HCT116 (cell line): ENCODE data around the gene UXS1. TPM values are rescaled to one million over a fixed set of nuclear protein-coding genes. Genes with fewer than 3 reads are reported as not detected.

Source experiments
- ATAC-seq: fragments of 200-7000 bp; cut with Tn5 transposase; 2 replicates; pipeline ENCODE4 v1.9.1; 2020; ENCODE audit warnings: mild to moderate bottlenecking, moderate library complexity
- BruUV-seq: library from RNA; stranded (reverse); fragments of 400-500 nt; replicated peaks from 2 replicates; lab custom pipeline; 2021; lab: Mats Ljungman, UMichigan
- CTCF ChIA-PET: fragments of 300-600 bp; sonication (Branson Sonifier 250); formaldehyde crosslinking; loops from one replicate; lab custom pipeline; 2021; ENCODE audit warnings: antibody characterized with exemption; lab: Charles Lee
- POLR2A ChIA-PET: fragments of 300-600, 350-600 bp; sonication (Branson Sonifier 250); formaldehyde crosslinking; loops from one replicate; lab custom pipeline; 2021; ENCODE audit warnings: antibody characterized with exemption; lab: Charles Lee
- RAD21 ChIA-PET, 2 experiments: fragments of 300-600 bp; sonication (Branson Sonifier 250); formaldehyde crosslinking; loops; one replicate each; lab custom pipeline; 2023; ENCODE audit warnings: low total read pairs in 2 of 2; ENCODE audit not compliant: uncharacterized antibody in 2 of 2, unreplicated experiment in 2 of 2, low non-redundant PET in 1 of 2; lab: Charles Lee
- DNase-seq: peaks from one replicate; pipeline ENCODE4 v3.0.0-alpha.2; 2010; ENCODE audit warnings: low read depth, low spot score
- H2AFZ ChIP-seq: fragments of 200-600 bp; shearing (Covaris generic), sonication (generic); 2 replicates; pipeline ENCODE4 v1.6.1; 2017; ENCODE audit warnings: low read depth, mixed run types, mixed read lengths, antibody characterized with exemption, low read length; ENCODE audit not compliant: poor library complexity, severe bottlenecking
- H3K27ac ChIP-seq: 2 replicates; pipeline ENCODE4 v1.5.1; 2012; ENCODE audit warnings: low read depth, low read length
- H3K27me3 ChIP-seq: fragments of 200-600 bp; sonication (generic); 2 replicates; pipeline ENCODE4 v1.6.1; 2016; ENCODE audit warnings: mixed run types, low read length, mixed read lengths; ENCODE audit not compliant: insufficient read depth
- H3K36me3 ChIP-seq, 2 experiments: fragments of 200-500 bp in 1 of 2; fragments of 200-600 bp in 1 of 2; sonication (Bioruptor generic) in 1 of 2; sonication (generic) in 1 of 2; 2 replicates each; pipeline versions ENCODE4 v1.5.1 to v1.6.1; 2014 to 2016; ENCODE audit warnings: low read length in 2 of 2, inconsistent platforms in 1 of 2, mixed read lengths in 1 of 2, mixed run types in 1 of 2; ENCODE audit not compliant: insufficient read depth in 2 of 2, control insufficient read depth in 1 of 2
- H3K4me1 ChIP-seq, 2 experiments: fragments of 200-600 bp in 1 of 2; sonication (generic) in 1 of 2; 2 replicates each; pipeline versions ENCODE4 v1.5.1 to v1.6.1; 2012 to 2017; ENCODE audit warnings: low read length in 2 of 2, inconsistent platforms in 1 of 2, mild to moderate bottlenecking in 1 of 2, mixed read lengths in 1 of 2, mixed run types in 1 of 2, moderate library complexity in 1 of 2; ENCODE audit not compliant: insufficient read depth in 2 of 2, control insufficient read depth in 1 of 2
- H3K4me2 ChIP-seq: fragments of 200-600 bp; sonication (generic); 2 replicates; pipeline ENCODE4 v1.6.1; 2017; ENCODE audit warnings: mixed run types, low read length, mixed read lengths
- H3K4me3 ChIP-seq, 2 experiments: fragments of 200-600 bp in 1 of 2; sonication (generic) in 1 of 2; replicated peaks in 1 of 2; 2 replicates each; pipeline ENCODE4 v1.5.1; 2011 to 2016; ENCODE audit warnings: low read length in 2 of 2, control low read depth in 1 of 2, low read depth in 1 of 2, mild to moderate bottlenecking in 1 of 2, mixed read lengths in 1 of 2, mixed run types in 1 of 2
- H3K79me2 ChIP-seq: fragments of 200-600 bp; sonication (generic); 2 replicates; pipeline ENCODE4 v1.6.1; 2017; ENCODE audit warnings: mild to moderate bottlenecking, mixed run types, low read length, moderate library complexity, mixed read lengths; ENCODE audit not compliant: insufficient read depth
- H3K9ac ChIP-seq: fragments of 200-600 bp; sonication (generic); 2 replicates; pipeline ENCODE4 v1.6.1; 2016; ENCODE audit warnings: low read length, mixed read lengths
- H3K9me2 ChIP-seq: fragments of 200-600 bp; sonication (generic), shearing (Covaris generic); 2 replicates; pipeline ENCODE4 v1.6.1; 2017; ENCODE audit warnings: mixed run types, mild to moderate bottlenecking, moderate library complexity; ENCODE audit not compliant: insufficient read depth
- H3K9me3 ChIP-seq, 2 experiments: fragments of 200-500 bp in 1 of 2; fragments of 200-600 bp in 1 of 2; sonication (Bioruptor generic) in 1 of 2; sonication (generic) in 1 of 2; 2 replicates each; pipeline ENCODE4 v1.6.1; 2014 to 2017; ENCODE audit warnings: low read length in 2 of 2, mixed read lengths in 2 of 2, inconsistent platforms in 1 of 2, low read depth in 1 of 2, mild to moderate bottlenecking in 1 of 2, mixed run types in 1 of 2, moderate library complexity in 1 of 2; ENCODE audit not compliant: control insufficient read depth in 1 of 2, insufficient read depth in 1 of 2
- H4K20me1 ChIP-seq: fragments of 200-600 bp; sonication (generic), shearing (Covaris generic); 2 replicates; pipeline ENCODE4 v1.6.1; 2017; ENCODE audit warnings: mixed run types, mild to moderate bottlenecking, moderate library complexity; ENCODE audit not compliant: insufficient read depth
- ATF3 ChIP-seq: IDR thresholded peaks from 2 replicates; pipeline ENCODE4 v1.6.1; 2012
- CBX3 ChIP-seq: IDR thresholded peaks from 2 replicates; pipeline ENCODE4 v1.6.1; 2012; ENCODE audit warnings: low read depth
- CEBPB ChIP-seq: IDR thresholded peaks from 2 replicates; pipeline ENCODE4 v1.6.1; 2012; ENCODE audit warnings: low read depth
- EGR1 ChIP-seq: IDR thresholded peaks from 2 replicates; pipeline ENCODE4 v1.6.1; 2012; ENCODE audit warnings: low read depth
- ELF1 ChIP-seq: IDR thresholded peaks from 2 replicates; pipeline ENCODE4 v1.6.1; 2012; ENCODE audit warnings: low read depth, borderline replicate concordance
- EZH2 ChIP-seq: fragments of 200-600 bp; sonication (generic); IDR thresholded peaks from 2 replicates; pipeline ENCODE4 v1.6.1; 2017; ENCODE audit warnings: antibody characterized with exemption, mixed run types
- EZH2phosphoT487 ChIP-seq: fragments of 200-600 bp; IDR thresholded peaks from 2 replicates; pipeline ENCODE4 v1.6.1; 2018; ENCODE audit warnings: antibody characterized with exemption, borderline replicate concordance
- FOSL1 ChIP-seq: IDR thresholded peaks from 2 replicates; pipeline ENCODE4 v1.6.1; 2012; ENCODE audit warnings: low read depth
- MAX ChIP-seq: IDR thresholded peaks from 2 replicates; pipeline ENCODE4 v1.6.1; 2012
- RAD21 ChIP-seq: IDR thresholded peaks from 2 replicates; pipeline ENCODE4 v1.6.1; 2012; ENCODE audit warnings: low read depth, mild to moderate bottlenecking
- REST ChIP-seq: IDR thresholded peaks from 2 replicates; pipeline ENCODE4 v1.6.1; 2012; ENCODE audit warnings: low read depth
- SP1 ChIP-seq: IDR thresholded peaks from 2 replicates; pipeline ENCODE4 v1.6.1; 2012; ENCODE audit warnings: low read depth
- TCF7L2 ChIP-seq: IDR thresholded peaks from 2 replicates; pipeline ENCODE4 v1.7.0; 2011; ENCODE audit warnings: borderline replicate concordance, inconsistent platforms; ENCODE audit not compliant: insufficient read depth, insufficient read length; ENCODE audit errors: extremely low read depth
- ZBTB33 ChIP-seq: IDR thresholded peaks from 2 replicates; pipeline ENCODE4 v1.6.1; 2011; ENCODE audit warnings: mild to moderate bottlenecking, low read length, moderate library complexity; ENCODE audit not compliant: insufficient replicate concordance; ENCODE audit errors: extremely low read depth
- ZFX ChIP-seq: fragments of 450-650 bp; IDR thresholded peaks from 2 replicates; pipeline ENCODE4 v1.6.1; 2017
- ZNF274 ChIP-seq: fragments of 200-500 bp; sonication (Bioruptor generic); IDR thresholded peaks from 2 replicates; pipeline ENCODE4 v1.6.1; 2014; ENCODE audit warnings: mild to moderate bottlenecking, low read depth, low read length, inconsistent platforms
- intact Hi-C: fragments of 100-400 bp; cut with micrococcal nuclease; formaldehyde crosslinking; loops from 2 replicates; pipeline ENCODE4 v1.10.0; 2022
- total RNA-seq: library from RNA; stranded (reverse); gene quantifications from one replicate; pipeline ENCODE4 v1.2.1, GENCODE V29; 2021; ENCODE audit not compliant: unreplicated experiment

Gene UXS1
- total RNA-seq, 1 experiment from 2014 or later, result 45.7 TPM

- Histone ChIP-seq H3K36me3 (no peaks in the 10 kb centered on the region; a peak in 1 of 4 replicates), H3K4me2 (no peak overlapping the region), H3K9ac (no peak overlapping the region), H3K27ac (no peak overlapping the region), H3K4me3 (no peak overlapping the region), H4K20me1 (no peaks in the 10 kb centered on the region), H2AFZ (no peak overlapping the region), H3K27me3 (no peaks in the 10 kb centered on the region), H3K4me1 (peaks cover 3 to 9% of the 10 kb centered on the region in 2 experiments; a peak in 2 of 4 replicates), H3K9me2 (no peaks in the 10 kb centered on the region), H3K9me3 (no peaks in the 10 kb centered on the region), H3K79me2 (peaks cover 2% of the 10 kb centered on the region; the same call in 1 of the 2 replicates)
- no peak for DNase-seq
- RAD21 ChIA-PET, result no interaction called here
- BruUV-seq, result no TSS peak
- no peak for ATAC-seq
- no peak for TF ChIP-seq CEBPB
- TF ChIP-seq ZFX, result no peak
- no peak for TF ChIP-seq REST
- no peak for TF ChIP-seq ELF1
- TF ChIP-seq EZH2phosphoT487, result no peak
- no peak for TF ChIP-seq ATF3
- no peak for TF ChIP-seq SP1
- no peak for TF ChIP-seq TCF7L2
- TF ChIP-seq RAD21, result no peak
- no peak for TF ChIP-seq ZNF274
- no peak for TF ChIP-seq MAX
- no peak for TF ChIP-seq ZBTB33
- TF ChIP-seq EZH2, result no peak
- TF ChIP-seq EGR1, result no peak
- no peak for TF ChIP-seq CBX3
- TF ChIP-seq FOSL1, result no peak
- CTCF ChIA-PET, result no interaction called here
- intact Hi-C loops, result no loop called here
- POLR2A ChIA-PET, result no interaction called here
Observed at GRCh38 chr2:106140913-106141312, 53.2 kb downstream of the UXS1 start.
